BE2C (cell line): ENCODE measurements around the gene CFAP299.

ENCODE experiments used
- DNase-seq: peaks from one replicate; pipeline ENCODE4 v3.0.0-alpha.2; 2020
- H3K27me3 ChIP-seq: fragments of 250-450 bp; sonication (Bioruptor Pico); 2 replicates; pipeline ENCODE4 v1.5.1; 2020; ENCODE audit warnings: mild to moderate bottlenecking
- H3K36me3 ChIP-seq: fragments of 250-450 bp; sonication (Bioruptor Pico); 2 replicates; pipeline ENCODE4 v1.5.1; 2020; ENCODE audit warnings: mild to moderate bottlenecking
- H3K4me1 ChIP-seq: fragments of 250-450 bp; sonication (Bioruptor Pico); 2 replicates; pipeline ENCODE4 v1.5.1; 2020
- H3K4me3 ChIP-seq: 2 replicates; pipeline ENCODE4 v1.5.1; 2011; ENCODE audit warnings: low read depth, low read length
- H3K9me3 ChIP-seq: fragments of 250-450 bp; sonication (Bioruptor Pico); 2 replicates; pipeline ENCODE4 v1.5.1; 2020
- TF ChIP-seq, protein P1 (sequence below): IDR thresholded peaks from 2 replicates; pipeline ENCODE4 v1.5.1; 2012; ENCODE audit warnings: mild to moderate bottlenecking, low read depth, low read length

CFAP299 gene

DNA sequence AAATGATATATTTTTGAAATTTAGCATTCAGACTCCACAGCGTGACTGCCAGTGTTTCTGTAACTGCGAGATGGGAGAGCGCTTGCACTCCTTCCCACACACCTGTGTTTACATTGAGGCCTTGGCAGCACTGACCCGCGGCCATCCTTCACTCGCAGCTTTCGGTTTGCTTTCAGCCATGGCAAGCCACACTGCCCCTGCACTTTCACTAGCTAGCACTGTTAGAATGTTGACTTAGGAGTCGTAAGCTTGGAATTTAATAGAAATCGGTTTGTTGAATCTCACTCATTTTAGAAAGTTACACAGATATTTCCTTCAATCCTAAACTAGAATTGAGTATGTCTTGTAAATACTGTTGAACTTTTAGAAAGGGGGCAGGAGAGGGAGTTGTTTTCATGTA is 136.2 kb downstream of the CFAP299 start:
- Histone ChIP-seq H3K9me3 (no peaks in the 10 kb centered on the region), H3K36me3 (no peaks in the 10 kb centered on the region), H3K27me3 (no peaks in the 10 kb centered on the region), H3K4me1 (no peaks in the 10 kb centered on the region), H3K4me3 (no peak overlapping the region)
- TF ChIP-seq, protein P1, sequence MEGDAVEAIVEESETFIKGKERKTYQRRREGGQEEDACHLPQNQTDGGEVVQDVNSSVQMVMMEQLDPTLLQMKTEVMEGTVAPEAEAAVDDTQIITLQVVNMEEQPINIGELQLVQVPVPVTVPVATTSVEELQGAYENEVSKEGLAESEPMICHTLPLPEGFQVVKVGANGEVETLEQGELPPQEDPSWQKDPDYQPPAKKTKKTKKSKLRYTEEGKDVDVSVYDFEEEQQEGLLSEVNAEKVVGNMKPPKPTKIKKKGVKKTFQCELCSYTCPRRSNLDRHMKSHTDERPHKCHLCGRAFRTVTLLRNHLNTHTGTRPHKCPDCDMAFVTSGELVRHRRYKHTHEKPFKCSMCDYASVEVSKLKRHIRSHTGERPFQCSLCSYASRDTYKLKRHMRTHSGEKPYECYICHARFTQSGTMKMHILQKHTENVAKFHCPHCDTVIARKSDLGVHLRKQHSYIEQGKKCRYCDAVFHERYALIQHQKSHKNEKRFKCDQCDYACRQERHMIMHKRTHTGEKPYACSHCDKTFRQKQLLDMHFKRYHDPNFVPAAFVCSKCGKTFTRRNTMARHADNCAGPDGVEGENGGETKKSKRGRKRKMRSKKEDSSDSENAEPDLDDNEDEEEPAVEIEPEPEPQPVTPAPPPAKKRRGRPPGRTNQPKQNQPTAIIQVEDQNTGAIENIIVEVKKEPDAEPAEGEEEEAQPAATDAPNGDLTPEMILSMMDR = no peak
- no peak for DNase-seq

DNA sequence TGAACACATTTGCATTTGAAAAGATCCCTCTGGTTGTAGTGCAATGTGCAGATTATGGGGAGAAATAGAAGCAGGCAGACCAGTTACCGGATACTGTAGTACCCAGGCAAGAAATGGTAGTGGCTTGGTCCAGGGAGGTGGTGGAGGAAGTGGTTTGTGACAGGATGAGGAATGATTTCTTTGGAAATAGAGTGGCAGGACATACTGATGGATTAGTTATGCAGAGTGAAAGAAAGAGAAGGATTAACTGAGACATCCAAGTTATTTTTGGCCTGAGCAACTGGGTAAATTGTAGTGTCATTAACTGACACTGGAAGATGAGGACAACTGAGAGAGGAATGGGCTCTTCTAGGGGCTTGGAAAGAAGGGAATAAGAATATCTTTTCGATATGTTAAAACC is 139.7 kb downstream of the CFAP299 start:
- H3K27me3 ChIP-seq = no peaks in the 10 kb centered on the region
- no peak overlapping the region for H3K4me3 ChIP-seq
- H3K9me3 ChIP-seq = no peaks in the 10 kb centered on the region
- TF ChIP-seq, protein P1 = no peak
- H3K36me3 ChIP-seq = no peaks in the 10 kb centered on the region
- no peaks in the 10 kb centered on the region for H3K4me1 ChIP-seq
- DNase-seq = no peak

DNA sequence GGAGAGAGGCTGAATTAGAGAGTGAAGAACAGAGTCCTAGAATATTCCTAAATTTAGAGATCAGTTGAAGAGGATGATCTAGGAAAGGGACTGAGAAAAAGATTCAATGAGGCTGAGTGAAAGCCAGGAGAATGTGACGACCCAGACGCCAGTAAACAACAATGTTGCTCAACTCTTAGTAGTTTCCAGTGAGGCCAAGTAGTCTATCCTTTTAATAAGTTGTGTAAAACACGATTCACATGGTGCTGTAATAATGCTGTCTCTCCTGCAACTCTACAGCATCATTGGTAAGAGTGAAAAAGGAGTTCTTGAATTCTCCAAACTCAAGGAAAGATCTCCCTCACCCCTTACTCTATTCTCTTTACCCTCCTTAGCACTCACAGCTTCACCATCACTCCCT is 140.3 kb downstream of the CFAP299 start:
- no peak for DNase-seq
- Histone ChIP-seq H3K9me3 (no peaks in the 10 kb centered on the region), H3K36me3 (no peaks in the 10 kb centered on the region), H3K4me1 (no peaks in the 10 kb centered on the region), H3K27me3 (no peaks in the 10 kb centered on the region), H3K4me3 (no peak overlapping the region)
- TF ChIP-seq, protein P1 = no peak

DNA sequence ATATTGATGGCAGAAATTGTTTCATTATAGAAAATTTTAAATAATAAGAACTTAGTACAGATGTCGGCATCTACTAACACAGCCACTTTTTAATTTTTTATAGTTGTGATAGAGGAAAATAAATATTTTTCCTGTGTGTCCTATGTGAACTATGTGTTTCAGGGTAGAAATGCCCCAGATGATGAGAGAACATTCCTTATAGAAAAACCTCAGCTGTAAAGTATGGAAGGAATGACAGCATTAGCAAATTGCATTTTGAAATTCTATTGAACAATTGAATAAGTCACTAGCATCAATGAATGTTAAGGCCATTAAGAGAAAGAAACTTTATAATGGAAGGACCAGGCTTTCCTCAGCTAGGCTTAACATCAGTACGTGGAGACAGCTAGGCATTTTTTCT is 149.2 kb downstream of the CFAP299 start:
- Histone ChIP-seq H3K9me3 (no peaks in the 10 kb centered on the region), H3K36me3 (no peaks in the 10 kb centered on the region), H3K4me3 (no peak overlapping the region), H3K4me1 (no peaks in the 10 kb centered on the region), H3K27me3 (no peaks in the 10 kb centered on the region)
- TF ChIP-seq, protein P1 = no peak
- no peak for DNase-seq

DNA sequence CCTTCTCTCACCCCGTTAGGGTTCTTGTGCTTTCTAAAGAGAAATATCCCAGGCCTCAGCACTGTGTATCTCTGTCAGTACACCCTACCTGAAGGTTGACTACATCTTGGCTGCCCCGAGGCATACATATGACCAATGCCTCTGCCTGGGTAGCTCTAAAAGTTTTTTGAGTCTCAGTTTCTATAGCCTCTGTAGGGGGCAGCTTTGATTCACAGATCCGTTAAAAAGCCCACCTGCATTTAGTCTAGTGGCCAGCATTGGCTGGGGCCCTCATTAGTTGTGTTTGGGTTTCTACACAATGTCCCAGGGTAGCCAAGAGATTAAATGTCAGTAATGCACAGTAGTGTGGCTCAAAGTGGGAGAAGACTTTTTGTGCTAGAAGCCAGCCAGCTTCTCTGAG is 151.1 kb downstream of the CFAP299 start:
- Histone ChIP-seq H3K4me1 (no peaks in the 10 kb centered on the region), H3K36me3 (no peaks in the 10 kb centered on the region), H3K4me3 (no peak overlapping the region), H3K9me3 (no peaks in the 10 kb centered on the region; the same call in 1 of the 2 replicates), H3K27me3 (no peaks in the 10 kb centered on the region)
- TF ChIP-seq, protein P1 = no peak
- DNase-seq = no peak

DNA sequence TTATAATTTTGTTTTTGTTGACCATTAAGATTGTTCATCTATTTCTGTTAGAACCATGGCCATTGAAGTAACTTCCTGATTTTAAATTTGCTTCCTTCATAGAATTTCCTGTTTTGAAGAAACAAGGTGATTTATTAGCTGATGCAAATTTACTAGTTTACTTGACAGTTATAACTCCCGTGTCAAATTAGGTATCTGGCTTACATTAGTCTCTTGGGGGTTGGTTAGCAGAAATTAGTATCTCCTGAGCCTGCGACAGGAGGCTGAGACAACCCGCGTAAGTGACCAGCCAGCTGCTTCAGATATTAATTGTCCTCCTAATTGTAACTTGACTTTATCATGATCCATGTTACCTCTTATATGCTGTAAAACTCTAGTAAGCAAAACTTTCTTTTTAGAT is 154.3 kb downstream of the CFAP299 start:
- H3K27me3 ChIP-seq = no peaks in the 10 kb centered on the region
- TF ChIP-seq, protein P1 = no peak
- no peaks in the 10 kb centered on the region; the same call in 1 of the 2 replicates for H3K9me3 ChIP-seq
- no peak for DNase-seq
- H3K36me3 ChIP-seq = no peaks in the 10 kb centered on the region
- H3K4me1 ChIP-seq = no peaks in the 10 kb centered on the region
- H3K4me3 ChIP-seq = no peak overlapping the region
